GM19328 (cell line): Measurements from ENCODE around the gene PRC1.

Experiments used
- ATAC-seq: cut with Tn5 transposase; IDR thresholded peaks from one replicate; pipeline ENCODE4 v1.9.1; 2021; ENCODE audit warnings: mild to moderate bottlenecking, moderate library complexity; ENCODE audit not compliant: unreplicated experiment

Gene PRC1

DNA sequence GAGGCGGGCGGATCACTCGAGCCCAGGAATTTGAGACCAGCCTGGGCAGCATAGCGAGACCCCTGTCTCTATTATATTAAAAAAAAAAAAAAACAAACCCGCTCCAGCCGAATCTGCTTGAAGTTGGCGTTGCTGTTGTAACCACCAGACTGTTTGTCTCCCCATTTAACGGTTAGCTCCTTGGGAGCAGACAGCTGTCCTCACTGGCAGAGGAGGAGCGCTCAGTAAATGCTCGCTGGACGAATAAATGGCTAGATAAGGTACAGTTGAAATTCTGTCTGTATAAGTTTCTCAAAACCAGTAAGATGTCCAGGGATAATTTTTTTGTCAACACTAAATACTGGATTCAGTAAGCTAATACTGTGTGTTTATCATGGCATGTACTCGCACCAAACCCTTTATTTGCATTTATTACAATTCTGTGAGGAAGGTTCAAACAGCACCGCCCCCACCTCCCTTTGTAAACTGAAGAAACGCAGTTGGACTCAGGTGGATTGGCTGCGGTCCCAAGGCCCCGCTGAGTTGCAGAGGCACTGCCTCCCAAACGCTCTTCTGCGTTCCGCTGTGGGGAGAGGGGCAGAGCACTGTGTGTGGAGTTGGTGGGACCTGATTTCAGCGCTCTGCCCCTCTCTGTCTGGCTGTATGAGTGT lies 38.6 kb downstream of the PRC1 start:
- ATAC-seq = no peak

GRCh38 chr15:90954712-90955623 lies 39.4 kb downstream of the PRC1 start, which contains the start of gene RCCD1:
Gene RCCD1 (plus strand): TSS chr15:90954884. CDS start chr15:90956735, 1,851 bp downstream.
- ATAC-seq = peak; percentile 92

DNA sequence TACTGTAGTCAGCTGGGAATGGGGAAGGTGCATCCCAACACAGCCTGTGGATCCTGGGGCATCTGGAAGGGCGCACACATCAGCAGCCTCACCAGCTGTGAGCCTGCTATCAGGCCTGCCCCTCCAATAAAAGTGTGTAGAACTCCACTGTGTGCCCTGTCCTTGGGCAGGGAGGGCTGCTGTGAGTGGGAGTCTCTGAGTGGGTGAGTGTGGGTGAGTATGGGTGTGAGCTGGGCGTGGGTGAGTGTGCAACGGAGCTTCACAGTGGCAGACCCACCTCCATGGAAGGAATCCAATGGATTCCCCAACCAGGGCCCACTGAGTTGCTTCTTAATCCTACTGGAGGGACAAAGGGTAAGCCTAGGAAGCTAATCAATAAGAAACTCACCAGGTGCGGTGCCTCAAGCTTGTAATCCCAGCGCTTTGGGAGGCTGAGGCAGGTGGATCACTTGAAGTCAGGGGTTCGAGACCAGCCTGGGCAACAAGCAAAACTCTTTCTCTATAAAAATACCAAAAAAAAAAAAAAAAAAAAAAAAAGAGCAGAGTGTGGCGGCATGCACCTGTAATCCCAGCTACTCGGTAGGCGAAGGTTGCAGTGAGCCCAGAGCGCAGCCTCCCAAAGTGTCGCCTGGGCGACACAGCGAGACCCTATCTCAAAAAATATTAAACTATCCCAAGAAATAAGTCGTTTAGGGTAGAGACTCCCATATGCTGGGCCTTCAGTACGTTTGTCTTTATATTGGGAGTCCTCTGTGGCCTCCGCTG lies 40.2 kb downstream of the PRC1 start:
- no peak for ATAC-seq

- no peak for ATAC-seq
Measured at GRCh38 chr15:90952901-90953677, 41.2 kb downstream of the PRC1 start.

GRCh38 chr15:90950676-90951075 lies 43.7 kb downstream of the PRC1 start:
- ATAC-seq = no peak

DNA sequence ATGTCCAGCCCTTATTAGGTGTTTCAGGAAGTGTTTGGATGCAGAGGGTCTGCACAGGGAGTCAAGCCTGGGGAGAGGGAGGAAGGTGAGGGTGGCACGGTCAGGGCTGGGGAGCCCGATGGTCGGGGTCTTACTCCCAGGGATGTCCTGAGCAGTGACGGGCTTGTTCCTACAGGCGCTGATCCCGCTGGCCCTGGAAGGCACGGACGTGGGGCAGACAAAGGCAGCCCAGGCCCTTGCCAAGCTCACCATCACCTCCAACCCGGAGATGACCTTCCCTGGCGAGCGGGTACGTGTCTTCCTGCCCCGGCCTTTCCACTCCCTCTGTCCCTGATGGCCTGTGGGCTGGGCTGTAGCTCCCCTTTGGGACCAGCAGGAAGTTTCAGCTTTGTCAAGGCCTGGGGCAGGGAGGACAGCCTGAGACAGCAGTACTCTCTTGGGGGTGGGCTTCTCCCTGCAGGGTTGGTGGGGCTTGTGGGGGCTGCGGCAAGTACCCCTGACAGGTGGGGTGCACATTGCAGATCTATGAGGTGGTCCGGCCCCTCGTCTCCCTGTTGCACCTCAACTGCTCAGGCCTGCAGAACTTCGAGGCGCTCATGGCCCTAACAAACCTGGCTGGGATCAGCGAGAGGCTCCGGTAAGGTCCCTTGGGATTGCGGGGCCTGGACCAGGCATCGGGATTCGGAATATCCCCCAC lies 44.2 kb downstream of the PRC1 start:
- no peak for ATAC-seq

- ATAC-seq = no peak
Measured at GRCh38 chr15:90948506-90948905, 45.8 kb downstream of the PRC1 start.

DNA sequence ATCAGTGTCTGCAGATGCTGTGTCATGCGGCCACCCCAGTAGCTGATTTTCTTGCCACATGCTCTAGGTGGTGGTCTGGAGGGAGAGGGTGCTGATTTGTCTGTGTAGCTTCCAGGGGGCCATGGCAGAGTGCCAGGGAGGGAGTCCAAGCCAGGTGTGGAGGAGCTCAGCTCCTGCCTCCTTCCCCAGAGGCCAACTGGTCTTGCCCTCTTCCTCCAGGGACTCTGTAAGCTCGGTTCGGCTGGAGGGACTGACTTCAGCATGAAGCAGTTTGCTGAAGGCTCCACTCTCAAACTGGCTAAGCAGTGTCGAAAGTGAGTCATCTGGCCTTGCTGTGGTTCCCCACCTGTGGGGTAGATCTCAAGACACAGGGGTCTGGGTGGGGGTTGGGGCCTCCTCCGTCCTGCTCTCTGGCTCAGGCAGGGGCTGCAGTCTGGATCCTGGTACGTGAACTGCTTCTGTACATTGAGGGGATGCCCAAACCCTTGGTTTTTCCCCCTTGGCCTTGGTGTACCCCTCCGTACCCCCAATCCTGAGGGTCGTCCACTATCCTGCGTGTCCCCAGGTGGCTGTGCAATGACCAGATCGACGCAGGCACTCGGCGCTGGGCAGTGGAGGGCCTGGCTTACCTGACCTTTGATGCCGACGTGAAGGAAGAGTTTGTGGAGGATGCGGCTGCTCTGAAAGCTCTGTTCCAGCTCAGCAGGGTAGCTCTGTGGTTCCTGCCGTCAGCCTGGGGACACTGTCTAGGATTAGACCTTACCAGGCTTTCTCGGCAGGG lies 46.6 kb downstream of the PRC1 start:
- ATAC-seq = no peak

- no peak for ATAC-seq
Measured at GRCh38 chr15:90946941-90947576, 47.3 kb downstream of the PRC1 start.

DNA sequence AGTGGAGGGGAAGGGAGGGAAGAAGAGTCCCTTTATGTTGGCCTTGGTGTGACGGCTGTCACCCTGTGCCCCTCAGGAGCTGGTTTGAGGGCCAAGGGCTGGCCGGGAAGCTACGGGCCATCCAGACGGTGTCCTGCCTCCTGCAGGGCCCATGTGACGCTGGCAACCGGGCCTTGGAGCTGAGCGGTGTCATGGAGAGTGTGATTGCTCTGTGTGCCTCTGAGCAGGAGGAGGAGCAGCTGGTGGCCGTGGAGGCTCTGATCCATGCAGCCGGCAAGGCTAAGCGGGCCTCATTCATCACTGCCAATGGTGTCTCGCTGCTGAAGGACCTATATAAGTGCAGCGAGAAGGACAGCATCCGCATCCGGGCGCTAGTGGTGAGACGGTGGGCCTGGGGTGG lies 47.8 kb downstream of the PRC1 start:
- ATAC-seq = no peak

DNA sequence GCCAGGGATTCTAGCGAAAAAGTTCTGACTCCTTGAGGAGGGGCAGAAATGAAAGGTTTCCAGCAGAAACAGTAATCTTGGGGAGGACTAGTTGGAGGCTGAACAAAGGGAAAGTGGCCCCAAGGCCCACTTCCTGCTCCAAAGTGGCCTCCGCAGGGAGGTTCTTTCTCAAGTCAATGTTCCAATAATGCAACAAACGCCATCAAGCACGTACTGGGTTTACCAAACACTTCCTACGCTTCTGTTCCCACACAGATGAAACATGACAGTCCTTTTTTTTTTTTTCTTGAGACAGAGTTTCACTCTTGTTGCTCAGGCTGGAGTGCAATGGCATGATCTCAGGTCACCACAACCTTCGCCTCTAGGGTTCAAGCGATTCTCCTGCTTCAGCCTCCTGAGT lies 49.2 kb downstream of the PRC1 start:
- ATAC-seq = no peak

- ATAC-seq = no peak
Measured at GRCh38 chr15:90942354-90943120, 51.8 kb downstream of the PRC1 start.

DNA sequence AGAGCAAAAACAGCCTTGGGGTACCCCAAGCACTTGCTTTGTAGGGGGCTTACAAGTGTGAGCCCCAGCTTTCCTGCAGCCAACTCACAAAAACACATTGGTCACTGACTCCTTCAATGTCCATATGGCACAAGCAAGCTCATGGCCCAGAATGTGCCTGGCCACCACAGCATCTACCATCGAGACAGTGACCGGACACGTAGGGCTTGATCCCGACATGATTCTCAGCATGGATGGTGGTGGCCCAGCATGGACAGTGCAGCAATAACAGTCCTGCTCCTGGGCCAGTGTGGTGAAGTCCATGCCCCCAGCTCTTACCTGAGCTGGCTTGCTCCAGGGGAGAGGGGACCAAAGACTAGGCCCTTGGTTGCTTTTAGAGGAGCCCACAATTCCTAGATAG lies 53.3 kb downstream of the PRC1 start:
- ATAC-seq = no peak

DNA sequence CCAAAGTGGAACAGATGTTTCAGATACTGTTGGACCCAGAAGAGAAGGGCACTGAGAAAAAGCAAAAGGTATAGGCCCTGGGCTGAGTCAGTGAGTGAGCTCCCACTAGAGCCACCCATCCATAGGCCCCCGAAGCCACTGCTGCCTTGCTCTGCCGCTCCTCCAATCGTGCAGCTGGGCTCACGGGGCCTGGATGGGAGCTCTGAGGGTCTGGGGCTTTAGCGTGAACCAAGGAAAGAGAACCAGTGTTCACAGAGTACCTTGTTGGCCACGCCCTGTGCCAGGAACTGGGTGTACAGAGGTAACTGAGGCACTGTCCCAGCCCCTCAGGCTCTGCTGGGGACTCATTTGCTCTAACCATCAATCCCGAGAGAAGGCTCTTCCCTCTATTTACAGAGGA lies 54.6 kb downstream of the PRC1 start:
- ATAC-seq = no peak

- ATAC-seq = no peak
Measured at GRCh38 chr15:90938261-90938660, 56.1 kb downstream of the PRC1 start.

GRCh38 chr15:90936823-90937222 lies 57.5 kb downstream of the PRC1 start:
- no peak for ATAC-seq

DNA sequence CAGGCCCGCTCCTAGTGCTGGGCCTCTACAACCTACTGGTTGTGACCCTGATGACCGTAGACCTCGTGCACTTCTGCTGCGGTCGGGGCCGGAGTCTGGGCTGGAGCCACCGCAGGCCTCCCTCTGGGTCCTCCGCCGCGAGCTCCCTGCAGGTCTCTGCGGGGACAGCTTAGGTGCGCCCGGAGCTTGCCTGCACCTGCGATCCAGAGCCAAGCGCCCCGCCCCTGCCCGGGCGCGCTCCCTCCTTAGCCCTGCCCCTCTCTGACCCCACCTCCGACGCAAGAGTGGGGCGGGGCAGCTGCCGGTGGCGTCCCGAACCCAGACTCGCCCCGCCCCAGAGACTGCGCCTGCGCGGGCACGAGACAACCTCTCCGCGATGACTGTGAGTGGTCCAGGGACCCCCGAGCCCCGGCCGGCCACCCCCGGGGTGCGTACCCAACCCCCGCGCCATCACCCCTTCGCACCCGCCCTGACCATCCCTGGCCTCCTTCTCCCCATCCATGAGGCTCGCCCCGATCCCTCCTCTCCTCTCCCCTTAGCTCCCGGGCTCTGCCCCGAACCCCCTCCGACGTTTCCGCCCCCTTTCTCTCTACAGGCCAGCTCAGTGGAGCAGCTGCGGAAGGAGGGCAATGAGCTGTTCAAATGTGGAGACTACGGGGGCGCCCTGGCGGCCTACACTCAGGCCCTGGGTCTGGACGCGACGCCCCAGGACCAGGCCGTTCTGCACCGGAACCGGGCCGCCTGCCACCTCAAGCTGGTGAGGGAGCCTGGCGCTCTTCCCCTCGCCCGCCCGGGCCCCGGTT lies 59.2 kb downstream of the PRC1 start, which contains the start of gene UNC45A:
Gene UNC45A (plus strand): TSS at position 337 of the 803 bp plus-strand sequence. CDS start 40 bp downstream, at position 377.
- peak; percentile 62 for ATAC-seq
